ENCODE data around the gene ZC3H12D. TPM values are rescaled to one million over a fixed set of nuclear protein-coding genes. Genes with fewer than 3 reads are reported as not detected.

The ZC3H12D gene
- total and polyA plus RNA-seq, 9 of the 15 experiments (the other 6 are each of a cell fraction or from before 2014, with no cell fraction given) = 0.04 to 0.27 (median 0.05) TPM; not detected in 3

- Histone ChIP-seq H2AFZ (ENCODE audit: low read depth, low read length) (no peak overlapping the region), H3K27me3 (ENCODE audit: control insufficient read depth in 2 of 2, insufficient read depth in 2 of 2, low read length in 2 of 2) (peaks cover 21 to 62% of the 10 kb centered on the region in 2 experiments; a peak in 4 of 5 replicates), H3K9me1 (ENCODE audit: control insufficient read depth, insufficient read depth, low read length) (no peaks in the 10 kb centered on the region), H3K36me3 (ENCODE audit: control insufficient read depth, insufficient read depth, low read length) (no peaks in the 10 kb centered on the region), H3K4me1 (replicated peaks in 1 of 2; ENCODE audit: control insufficient read depth in 2 of 2, insufficient read depth in 2 of 2, low read length in 2 of 2) (no peaks in the 10 kb centered on the region), H3K4me3 (no peak overlapping the region), H3K9ac (ENCODE audit: insufficient read depth in 1 of 2, low read depth in 2 of 2, low read length in 2 of 2) (no peak overlapping the region), H3K27ac (ENCODE audit: extremely low read depth, low read depth, low read length) (no peak overlapping the region), H3K79me2 (ENCODE audit: control insufficient read depth, insufficient read depth, low read length) (no peaks in the 10 kb centered on the region), H4K20me1 (replicated peaks; ENCODE audit: control insufficient read depth, insufficient read depth, low read length) (no peaks in the 10 kb centered on the region), H3K9me3 (replicated peaks; ENCODE audit: control insufficient read depth, insufficient read depth, low read depth, low read length) (peaks cover 3% of the 10 kb centered on the region; the same call in 1 of the 2 replicates), H3K4me2 (ENCODE audit: insufficient read depth, low read length) (no peak overlapping the region)
- TF ChIP-seq MTA1 (IDR thresholded peaks at IDR 0.05; ENCODE audit: borderline replicate concordance) (no peak), SAFB (IDR thresholded peaks at IDR 0.05; ENCODE audit: borderline replicate concordance, low read depth, low read length) (no peak), NFIC (IDR thresholded peaks at IDR 0.05) (no peak), PHF20 (IDR thresholded peaks at IDR 0.05; ENCODE audit: partially characterized antibody) (no peak), EP300 (IDR thresholded peaks at IDR 0.05; ENCODE audit: low read length) (no peak), SMAD1 (IDR thresholded peaks at IDR 0.05; ENCODE audit: low read depth, low read length, partially characterized antibody) (no peak), CBX2 (IDR thresholded peaks at IDR 0.05; ENCODE audit: insufficient read depth, low read length, poor library complexity, severe bottlenecking) (no peak), TCF7 (IDR thresholded peaks at IDR 0.05; ENCODE audit: borderline replicate concordance) (no peak), IFI16 (CRISPR knock-in tag; IDR thresholded peaks at IDR 0.05) (no peak), JUN (IDR thresholded peaks at IDR 0.05; ENCODE audit: borderline replicate concordance, low read depth, low read length) (no peak), JUN (CRISPR knock-in tag; IDR thresholded peaks at IDR 0.05; ENCODE audit: borderline replicate concordance) (no peak), FOXK2 (conservative IDR thresholded peaks at IDR 0.05 in 1 of 2, IDR thresholded peaks at IDR 0.05 in 1 of 2; ENCODE audit: low read depth in 2 of 2) (no peak), KLF6 (CRISPR knock-in tag; IDR thresholded peaks at IDR 0.05; ENCODE audit: borderline replicate concordance) (no peak), ZFP1 (CRISPR knock-in tag; IDR thresholded peaks at IDR 0.05) (no peak), SPI1 (IDR thresholded peaks at IDR 0.05; ENCODE audit: borderline replicate concordance, low read depth, low read length) (no peak), ZNF41 (CRISPR knock-in tag; conservative IDR thresholded peaks at IDR 0.05) (no peak), KAT7 (CRISPR knock-in tag; IDR thresholded peaks at IDR 0.05; ENCODE audit: borderline replicate concordance) (no peak), ZBTB7A (IDR thresholded peaks at IDR 0.05; ENCODE audit: borderline replicate concordance, control insufficient read depth, low read depth, low read length) (no peak), NELFE (IDR thresholded peaks at IDR 0.05; ENCODE audit: insufficient read depth, insufficient read length) (no peak)
- in situ Hi-C loops (cut with MboI) = loop anchor here (25.0 kb wide), 1 partner anchor 877 kb away; no protein-coding TSS in a partner anchor
- DNase-seq (ENCODE audit: extremely low read depth in 1 of 4, low spot score in 3 of 4) = no peak
- intact Hi-C loops (cut with micrococcal nuclease) = loop anchor here (10.0 kb wide), 1 partner anchor 245 kb away; no protein-coding TSS in a partner anchor
- BruUV-seq (replicated peaks) = no TSS peak
- no peak for FAIRE-seq
- no peak for ATAC-seq
- CTCF ChIA-PET (ENCODE audit: low intra/inter-chr PET ratio) = no interaction called here
- WGBS (ENCODE audit: insufficient coverage, low coverage, missing lambda C conversion rate) = 0% methylated on average over 1 of the region's 1 CpG
- POLR2A ChIA-PET = interaction anchor here (0.6 to 0.8 kb wide), 2 partner anchors 38 to 400 kb away, joined by 3 read pairs; no protein-coding TSS in a partner anchor
Measured at GRCh38 chr6:149439626-149440025, 45.2 kb downstream of the ZC3H12D start.

All from K562 (cell line).